ENCODE measurements around the gene WWC2.
"Not testable (repeated sequence)": the region's sequence is repeated elsewhere in the genome, so short reads cannot be mapped to it uniquely, and the experiment has no call there.

WWC2 gene

GRCh38 chr4:183118585-183118984 is 19.5 kb downstream of the WWC2 start:
- Histone ChIP-seq H4K20me1 (ENCODE audit: insufficient read depth) (no peaks in the 10 kb centered on the region), H3K36me3 (ENCODE audit: insufficient read depth) (no peaks in the 10 kb centered on the region), H2AFZ (ENCODE audit: low read depth) (no peak overlapping the region), H3K79me2 (ENCODE audit: insufficient read depth, low read depth) (no peaks in the 10 kb centered on the region), H3K4me1 (ENCODE audit: low read depth, poor library complexity, severe bottlenecking) (no peaks in the 10 kb centered on the region), H3K4me2 (no peak overlapping the region), H3K27ac (no peak overlapping the region), H3K27me3 (ENCODE audit: insufficient read depth, low read depth) (no peaks in the 10 kb centered on the region), H3K4me3 (IDR thresholded peaks at IDR 0.05; ENCODE audit: insufficient read depth, low read depth, low read length) (no peak overlapping the region), H3K9ac (no peak overlapping the region)
- TF ChIP-seq CTCF (conservative IDR thresholded peaks at IDR 0.05; ENCODE audit: low read depth, low read length) = no peak

- H3K27ac ChIP-seq; H2AFZ ChIP-seq (ENCODE audit: low read depth); H3K27me3 ChIP-seq (ENCODE audit: insufficient read depth, low read depth); H3K4me3 ChIP-seq (IDR thresholded peaks at IDR 0.05; ENCODE audit: insufficient read depth, low read depth, low read length); H3K4me1 ChIP-seq (ENCODE audit: low read depth, poor library complexity, severe bottlenecking); H3K9ac ChIP-seq; H3K79me2 ChIP-seq (ENCODE audit: insufficient read depth, low read depth); H3K4me2 ChIP-seq; H3K36me3 ChIP-seq (ENCODE audit: insufficient read depth); H4K20me1 ChIP-seq (ENCODE audit: insufficient read depth): not testable (repeated sequence)
Measured at GRCh38 chr4:183121660-183122059, 22.6 kb downstream of the WWC2 start.

GRCh38 chr4:183124228-183124627 is 25.2 kb downstream of the WWC2 start:
- Histone ChIP-seq H3K27me3 (ENCODE audit: insufficient read depth, low read depth) (no peaks in the 10 kb centered on the region), H2AFZ (ENCODE audit: low read depth) (no peak overlapping the region), H3K4me2 (no peak overlapping the region), H3K4me1 (ENCODE audit: low read depth, poor library complexity, severe bottlenecking) (no peaks in the 10 kb centered on the region), H3K9ac (no peak overlapping the region), H3K36me3 (ENCODE audit: insufficient read depth) (no peaks in the 10 kb centered on the region), H3K27ac (no peak overlapping the region), H3K4me3 (IDR thresholded peaks at IDR 0.05; ENCODE audit: insufficient read depth, low read depth, low read length) (no peak overlapping the region), H3K79me2 (ENCODE audit: insufficient read depth, low read depth) (no peaks in the 10 kb centered on the region), H4K20me1 (ENCODE audit: insufficient read depth) (no peaks in the 10 kb centered on the region)
- TF ChIP-seq CTCF (conservative IDR thresholded peaks at IDR 0.05; ENCODE audit: low read depth, low read length) = no peak

- H4K20me1 ChIP-seq (ENCODE audit: insufficient read depth) = no peaks in the 10 kb centered on the region
- H3K4me2 ChIP-seq = no peak overlapping the region
- no peaks in the 10 kb centered on the region for H3K27me3 ChIP-seq (ENCODE audit: insufficient read depth, low read depth)
- no peak overlapping the region for H3K27ac ChIP-seq
- H2AFZ ChIP-seq (ENCODE audit: low read depth) = no peak overlapping the region
- no peaks in the 10 kb centered on the region for H3K79me2 ChIP-seq (ENCODE audit: insufficient read depth, low read depth)
- no peaks in the 10 kb centered on the region for H3K36me3 ChIP-seq (ENCODE audit: insufficient read depth)
- no peak for TF ChIP-seq CTCF (conservative IDR thresholded peaks at IDR 0.05; ENCODE audit: low read depth, low read length)
- no peaks in the 10 kb centered on the region for H3K4me1 ChIP-seq (ENCODE audit: low read depth, poor library complexity, severe bottlenecking)
- no peak overlapping the region for H3K4me3 ChIP-seq (IDR thresholded peaks at IDR 0.05; ENCODE audit: insufficient read depth, low read depth, low read length)
- no peak overlapping the region for H3K9ac ChIP-seq
Measured at GRCh38 chr4:183124865-183125264, 25.8 kb downstream of the WWC2 start.

- Histone ChIP-seq H3K27me3 (ENCODE audit: insufficient read depth, low read depth) (no peaks in the 10 kb centered on the region), H3K4me2 (no peak overlapping the region), H3K4me1 (ENCODE audit: low read depth, poor library complexity, severe bottlenecking) (no peaks in the 10 kb centered on the region), H3K27ac (no peak overlapping the region), H3K79me2 (ENCODE audit: insufficient read depth, low read depth) (no peaks in the 10 kb centered on the region), H2AFZ (ENCODE audit: low read depth) (no peak overlapping the region), H3K36me3 (ENCODE audit: insufficient read depth) (no peaks in the 10 kb centered on the region), H3K4me3 (IDR thresholded peaks at IDR 0.05; ENCODE audit: insufficient read depth, low read depth, low read length) (no peak overlapping the region), H4K20me1 (ENCODE audit: insufficient read depth) (no peaks in the 10 kb centered on the region), H3K9ac (no peak overlapping the region)
- TF ChIP-seq CTCF (conservative IDR thresholded peaks at IDR 0.05; ENCODE audit: low read depth, low read length) = no peak
Measured at GRCh38 chr4:183129125-183129524, 30.1 kb downstream of the WWC2 start.
